Mesenchymal stem cell (in vitro differentiated cells and primary cell): ENCODE data around the gene PTN. TPM values are rescaled to one million over a fixed set of nuclear protein-coding genes. Genes with fewer than 3 reads are reported as not detected.

Experiments used
- DNase-seq: peaks from one replicate; pipeline ENCODE4 v3.0.0-alpha.2; 2013
- H2AFZ ChIP-seq: one replicate; pipeline ENCODE4 v1.6.1; 2013; ENCODE audit warnings: low read depth, mild to moderate bottlenecking, control low read depth, inconsistent platforms, low read length, moderate library complexity
- H2AK5ac ChIP-seq: 2 replicates; pipeline ENCODE4 v1.6.1; 2013; ENCODE audit warnings: low read length, moderate library complexity, mild to moderate bottlenecking, inconsistent platforms; ENCODE audit not compliant: severe bottlenecking
- H2BK120ac ChIP-seq: one replicate; pipeline ENCODE4 v1.6.1; 2013; ENCODE audit warnings: low read depth, mild to moderate bottlenecking, inconsistent platforms, low read length, moderate library complexity
- H2BK12ac ChIP-seq, 2 experiments: one replicate each; pipeline ENCODE4 v1.6.1; 2013; ENCODE audit warnings: inconsistent platforms in 2 of 2, low read length in 2 of 2, mild to moderate bottlenecking in 2 of 2, moderate library complexity in 2 of 2, control low read depth in 1 of 2
- H2BK15ac ChIP-seq: one replicate; pipeline ENCODE4 v1.6.1; 2013; ENCODE audit warnings: mild to moderate bottlenecking, low read depth, inconsistent platforms; ENCODE audit not compliant: poor library complexity, severe bottlenecking
- H2BK5ac ChIP-seq: 2 replicates; pipeline ENCODE4 v1.6.1; 2013; ENCODE audit warnings: low read depth, mild to moderate bottlenecking, low read length, control low read depth, inconsistent platforms; ENCODE audit not compliant: poor library complexity, severe bottlenecking
- H3K14ac ChIP-seq, 2 experiments: one replicate each; pipeline ENCODE4 v1.6.1; 2013; ENCODE audit warnings: inconsistent platforms in 2 of 2, low read length in 2 of 2, control low read depth in 1 of 2, mild to moderate bottlenecking in 1 of 2, moderate library complexity in 1 of 2
- H3K18ac ChIP-seq, 2 experiments: one replicate each; pipeline ENCODE4 v1.6.1; 2013; ENCODE audit warnings: inconsistent platforms in 2 of 2, low read length in 2 of 2, control low read depth in 1 of 2, low read depth in 1 of 2, mild to moderate bottlenecking in 1 of 2
- H3K23ac ChIP-seq, 2 experiments: one replicate each; pipeline ENCODE4 v1.6.1; 2013; ENCODE audit warnings: inconsistent platforms in 2 of 2, low read length in 2 of 2, mild to moderate bottlenecking in 2 of 2, moderate library complexity in 2 of 2, control low read depth in 1 of 2
- H3K27ac ChIP-seq: 2 replicates; pipeline ENCODE4 v1.5.1; 2013; ENCODE audit warnings: mild to moderate bottlenecking, moderate library complexity, low read length, control low read depth, inconsistent platforms; ENCODE audit not compliant: poor library complexity, severe bottlenecking
- H3K27me3 ChIP-seq, 2 experiments: 2 replicates each; pipeline versions ENCODE4 v1.6.1 to v1.7.0; 2013; ENCODE audit warnings: low read length in 2 of 2, mild to moderate bottlenecking in 2 of 2, moderate library complexity in 2 of 2, control low read depth in 1 of 2, inconsistent platforms in 1 of 2; ENCODE audit not compliant: control insufficient read depth in 1 of 2, insufficient read depth in 1 of 2
- H3K36me3 ChIP-seq, 2 experiments: 2 replicates each; pipeline versions ENCODE4 v1.6.1 to v1.7.0; 2013; ENCODE audit warnings: low read length in 2 of 2, control low read depth in 1 of 2, inconsistent platforms in 1 of 2, low read depth in 1 of 2, mild to moderate bottlenecking in 1 of 2; ENCODE audit not compliant: insufficient read depth in 2 of 2, control insufficient read depth in 1 of 2
- H3K4ac ChIP-seq, 2 experiments: one replicate each; pipeline ENCODE4 v1.6.1; 2013; ENCODE audit warnings: inconsistent platforms in 2 of 2, low read length in 2 of 2, mild to moderate bottlenecking in 2 of 2, moderate library complexity in 2 of 2, control low read depth in 1 of 2, low read depth in 1 of 2
- H3K4me1 ChIP-seq: 2 replicates; pipeline ENCODE4 v1.6.1; 2013; ENCODE audit warnings: low read depth, low read length, control low read depth; ENCODE audit not compliant: control insufficient read depth, insufficient read depth
- H3K4me2 ChIP-seq: 2 replicates; pipeline ENCODE4 v1.6.1; 2013; ENCODE audit warnings: low read length, mild to moderate bottlenecking, inconsistent platforms; ENCODE audit not compliant: poor library complexity, severe bottlenecking
- H3K4me3 ChIP-seq, 2 experiments: 2 replicates each; pipeline versions ENCODE4 v1.5.1 to v1.7.0; 2013; ENCODE audit warnings: low read length in 2 of 2, mild to moderate bottlenecking in 2 of 2, control low read depth in 1 of 2, low read depth in 1 of 2; ENCODE audit not compliant: insufficient read depth in 1 of 2
- H3K79me1 ChIP-seq: replicated peaks from 2 replicates; pipeline ENCODE4 v1.6.1; 2013; ENCODE audit warnings: mild to moderate bottlenecking, control low read depth, low read length, inconsistent platforms; ENCODE audit not compliant: poor library complexity, severe bottlenecking
- H3K9ac ChIP-seq: 2 replicates; pipeline ENCODE4 v1.7.0; 2013; ENCODE audit warnings: mild to moderate bottlenecking, low read length, moderate library complexity
- H3K9me3 ChIP-seq: 2 replicates; pipeline ENCODE4 v1.7.0; 2013; ENCODE audit warnings: mild to moderate bottlenecking, low read length; ENCODE audit not compliant: control insufficient read depth
- H4K8ac ChIP-seq: one replicate; pipeline ENCODE4 v1.6.1; 2013; ENCODE audit warnings: inconsistent platforms, mild to moderate bottlenecking, low read length, moderate library complexity
- H4K91ac ChIP-seq: one replicate; pipeline ENCODE4 v1.6.1; 2013; ENCODE audit warnings: mild to moderate bottlenecking, low read length, inconsistent platforms
- WGBS: methylation state at CpG from one replicate; pipeline ENCODE4 v1.1.7; 2013; ENCODE audit warnings: mixed read lengths; 5-methylcytosine and 5-hydroxymethylcytosine counted together
- polyA plus RNA-seq, 2 experiments: library from polyadenylated mRNA; stranded (reverse); fragments of 200-250 nt; gene quantifications; one replicate each; pipeline ENCODE4 v1.2.3, GENCODE V29; 2013

PTN gene, protein sequence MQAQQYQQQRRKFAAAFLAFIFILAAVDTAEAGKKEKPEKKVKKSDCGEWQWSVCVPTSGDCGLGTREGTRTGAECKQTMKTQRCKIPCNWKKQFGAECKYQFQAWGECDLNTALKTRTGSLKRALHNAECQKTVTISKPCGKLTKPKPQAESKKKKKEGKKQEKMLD
- 20.7 TPM for polyA plus RNA-seq (2013, experiment 1 of 2)
- polyA plus RNA-seq (2013, experiment 2 of 2), result 21.6 TPM

DNA sequence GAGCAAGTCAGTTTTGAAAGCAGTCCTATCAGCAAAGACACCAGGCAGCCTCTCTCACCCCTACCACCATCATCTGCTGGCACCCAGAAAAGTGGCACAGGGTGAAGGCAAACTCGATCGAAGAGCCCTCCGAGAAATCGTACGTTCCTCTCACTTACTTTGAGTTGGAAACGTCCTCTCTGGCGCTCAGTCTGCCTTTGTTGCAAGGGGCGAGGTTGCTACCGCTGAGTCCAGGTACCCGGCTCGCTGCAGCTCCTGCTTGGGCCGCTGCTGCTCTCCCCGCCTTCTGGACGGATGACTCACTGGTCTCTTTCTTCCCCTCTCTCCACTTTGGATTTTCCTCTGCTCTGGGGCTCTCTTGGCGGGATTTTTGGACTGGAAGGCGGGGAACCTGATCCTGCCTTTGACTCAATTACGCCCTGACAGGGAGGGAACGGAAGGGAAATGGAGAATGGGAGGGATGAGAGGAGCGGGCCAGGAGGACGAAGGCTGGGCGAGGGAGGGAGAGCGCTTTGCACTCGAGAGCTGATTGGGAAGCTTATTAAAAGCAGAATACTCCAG, at the start of gene PTN:
TSS of gene PTN (minus strand) at position 453 of the 561 bp plus-strand sequence. CDS start 88,760 bp downstream, outside the sequence.
- Histone ChIP-seq H3K23ac (no peak within 1 kb of the TSS), H3K9me3 (no peaks in the 10 kb centered on the region), H3K36me3 (no peaks in the 10 kb centered on the region), H3K4me1 (peaks cover 4% of the 10 kb centered on the region), H3K4me2 (peak within 1 kb of the TSS; percentile 94), H3K14ac (no peak within 1 kb of the TSS), H3K27ac (no peak within 1 kb of the TSS), H4K91ac (no peak within 1 kb of the TSS), H2AFZ (peak within 1 kb of the TSS; percentile 56), H2BK12ac (peak within 1 kb of the TSS in 1 of 2 experiments; percentile 15), H2BK15ac (no peak within 1 kb of the TSS), H3K18ac (peak within 1 kb of the TSS in 1 of 2 experiments; percentile 55), H3K4me3 (peak within 1 kb of the TSS; percentile 48 to 83), H2BK120ac (no peak within 1 kb of the TSS), H3K4ac (no peak within 1 kb of the TSS), H3K27me3 (peaks cover 0 to 10% of the 10 kb centered on the region in 2 experiments), H4K8ac (peak within 1 kb of the TSS; percentile 62), H2AK5ac (no peak within 1 kb of the TSS), H3K9ac (peak within 1 kb of the TSS; percentile 73), H2BK5ac (no peak within 1 kb of the TSS), H3K79me1 (no peaks in the 10 kb centered on the region)
- WGBS, result under 1% methylated on average over 22 of the region's 23 CpGs
- peak; percentile 58 for DNase-seq

GRCh38 chr7:137390076-137390475, 46.5 kb upstream of the PTN start:
- DNase-seq, result peak; percentile 83
- H4K8ac ChIP-seq, result no peak overlapping the region
- H2BK12ac ChIP-seq, result peak overlapping the region in 1 of 2 experiments; percentile 23
- 8% methylated on average over 1 of the region's 1 CpG for WGBS
- H3K4ac ChIP-seq, result no peak overlapping the region
- no peaks in the 10 kb centered on the region for H3K27me3 ChIP-seq
- H3K4me2 ChIP-seq, result no peak overlapping the region
- no peak overlapping the region for H3K18ac ChIP-seq
- H3K79me1 ChIP-seq, result no peaks in the 10 kb centered on the region
- no peak overlapping the region for H4K91ac ChIP-seq
- no peaks in the 10 kb centered on the region for H3K4me1 ChIP-seq
- H2AFZ ChIP-seq, result no peak overlapping the region
- no peak overlapping the region for H2AK5ac ChIP-seq
- no peak overlapping the region for H2BK5ac ChIP-seq
- H3K36me3 ChIP-seq, result peaks cover 0 to 10% of the 10 kb centered on the region in 2 experiments
- no peak overlapping the region for H3K9ac ChIP-seq
- H2BK15ac ChIP-seq, result no peak overlapping the region
- no peak overlapping the region for H3K14ac ChIP-seq
- no peak overlapping the region for H2BK120ac ChIP-seq
- no peak overlapping the region for H3K23ac ChIP-seq
- H3K4me3 ChIP-seq, result no peak overlapping the region
- no peaks in the 10 kb centered on the region for H3K9me3 ChIP-seq
- no peak overlapping the region for H3K27ac ChIP-seq

DNA sequence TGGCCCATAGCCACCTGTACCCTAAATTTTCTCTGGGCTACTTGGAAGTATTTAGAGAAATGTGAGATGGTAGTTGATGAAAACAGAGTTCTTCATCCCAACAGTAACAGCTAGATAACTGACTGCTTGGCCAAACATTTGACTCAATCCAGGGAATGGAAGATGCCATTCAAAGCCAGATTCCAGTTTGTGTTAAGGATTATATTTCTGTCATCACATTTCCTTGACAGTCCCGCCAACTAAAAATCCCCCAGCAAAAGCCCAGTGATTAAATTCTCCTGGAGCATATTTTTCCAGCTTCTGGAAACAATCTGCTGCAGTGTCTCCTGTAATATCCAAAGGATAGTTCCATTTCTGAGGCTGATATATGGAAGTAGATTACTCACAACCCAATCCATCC, 45.4 kb upstream of the PTN start:
- H4K8ac ChIP-seq, result no peak overlapping the region
- no peak overlapping the region for H3K4me3 ChIP-seq
- H3K9me3 ChIP-seq, result no peaks in the 10 kb centered on the region
- no peak overlapping the region for H3K23ac ChIP-seq
- H3K18ac ChIP-seq, result no peak overlapping the region
- H3K36me3 ChIP-seq, result peaks cover 0 to 8% of the 10 kb centered on the region in 2 experiments
- no peak overlapping the region for H3K9ac ChIP-seq
- no peak overlapping the region for H3K27ac ChIP-seq
- no peak for DNase-seq
- no CpG with 5 or more reads among the region's 1 CpG for WGBS
- no peak overlapping the region for H2AFZ ChIP-seq
- H3K4ac ChIP-seq, result no peak overlapping the region
- no peak overlapping the region for H2BK5ac ChIP-seq
- H2BK15ac ChIP-seq, result no peak overlapping the region
- no peak overlapping the region for H2BK12ac ChIP-seq
- no peak overlapping the region for H3K4me2 ChIP-seq
- H3K14ac ChIP-seq, result no peak overlapping the region
- no peaks in the 10 kb centered on the region for H3K4me1 ChIP-seq
- H2BK120ac ChIP-seq, result no peak overlapping the region
- no peaks in the 10 kb centered on the region for H3K27me3 ChIP-seq
- no peak overlapping the region for H4K91ac ChIP-seq
- H2AK5ac ChIP-seq, result no peak overlapping the region
- no peaks in the 10 kb centered on the region for H3K79me1 ChIP-seq

- Histone ChIP-seq H3K4me3 (no peak overlapping the region), H2AFZ (no peak overlapping the region)
- WGBS, result 50% methylated on average over 1 of the region's 1 CpG
Measured at GRCh38 chr7:137386966-137387365, 43.4 kb upstream of the PTN start.

More at GRCh38 chr7:137386966-137387365, 43.4 kb upstream of the PTN start:
- no peak overlapping the region for H4K8ac ChIP-seq
- H2BK5ac ChIP-seq, result no peak overlapping the region
- no peak overlapping the region for H3K23ac ChIP-seq
- H2BK15ac ChIP-seq, result no peak overlapping the region
- H3K4me2 ChIP-seq, result no peak overlapping the region
- H4K91ac ChIP-seq, result no peak overlapping the region
- no peaks in the 10 kb centered on the region for H3K4me1 ChIP-seq
- no peak for DNase-seq
- no peaks in the 10 kb centered on the region for H3K79me1 ChIP-seq
- no peak overlapping the region for H2AK5ac ChIP-seq
- no peak overlapping the region for H3K14ac ChIP-seq
- no peaks in the 10 kb centered on the region for H3K9me3 ChIP-seq
- H3K27ac ChIP-seq, result no peak overlapping the region
- H2BK12ac ChIP-seq, result no peak overlapping the region
- no peak overlapping the region for H3K9ac ChIP-seq
- H3K36me3 ChIP-seq, result peaks cover 0 to 8% of the 10 kb centered on the region in 2 experiments
- no peaks in the 10 kb centered on the region for H3K27me3 ChIP-seq
- no peak overlapping the region for H3K18ac ChIP-seq
- no peak overlapping the region for H3K4ac ChIP-seq
- H2BK120ac ChIP-seq, result no peak overlapping the region
